H9 (cell line): ENCODE measurements around the gene LENG1. TPM values are rescaled to one million over a fixed set of nuclear protein-coding genes. Genes with fewer than 3 reads are reported as not detected.

Experiments used
- DNase-seq: peaks from one replicate; pipeline ENCODE4 v3.0.0-alpha.2; 2017
- H2AFZ ChIP-seq: one replicate; pipeline ENCODE4 v1.6.1; 2013; ENCODE audit warnings: mild to moderate bottlenecking, low read length, control low read depth, moderate library complexity
- H2AK5ac ChIP-seq: 2 replicates; pipeline ENCODE4 v1.6.1; 2013; ENCODE audit warnings: low read length, control low read depth, mixed read lengths; ENCODE audit not compliant: insufficient read length
- H2BK120ac ChIP-seq: one replicate; pipeline ENCODE4 v1.6.1; 2013; ENCODE audit warnings: low read depth, mild to moderate bottlenecking, low read length, control low read depth, inconsistent platforms; ENCODE audit not compliant: poor library complexity, severe bottlenecking
- H2BK12ac ChIP-seq: 2 replicates; pipeline ENCODE4 v1.6.1; 2013; ENCODE audit warnings: low read length, control low read depth, mixed read lengths, low read depth; ENCODE audit not compliant: insufficient read length
- H2BK15ac ChIP-seq: 2 replicates; pipeline ENCODE4 v1.6.1; 2013; ENCODE audit warnings: low read depth, low read length, control low read depth
- H2BK20ac ChIP-seq: one replicate; pipeline ENCODE4 v1.6.1; 2013; ENCODE audit warnings: low read depth, mild to moderate bottlenecking, low read length, control low read depth, inconsistent platforms; ENCODE audit not compliant: poor library complexity, severe bottlenecking
- H2BK5ac ChIP-seq: 2 replicates; pipeline ENCODE4 v1.6.1; 2013; ENCODE audit warnings: low read length, control low read depth, mixed read lengths; ENCODE audit not compliant: insufficient read length
- H3K14ac ChIP-seq: 2 replicates; pipeline ENCODE4 v1.6.1; 2013; ENCODE audit warnings: low read length, control low read depth; ENCODE audit not compliant: insufficient read depth
- H3K18ac ChIP-seq: 2 replicates; pipeline ENCODE4 v1.6.1; 2013; ENCODE audit warnings: low read depth, mild to moderate bottlenecking, mixed read lengths, low read length, control low read depth; ENCODE audit not compliant: insufficient read length
- H3K23ac ChIP-seq: 2 replicates; pipeline ENCODE4 v1.6.1; 2013; ENCODE audit warnings: low read length, control low read depth, mixed read lengths, low read depth; ENCODE audit not compliant: insufficient read length
- H3K23me2 ChIP-seq: 2 replicates; pipeline ENCODE4 v1.6.1; 2013; ENCODE audit warnings: low read depth, mild to moderate bottlenecking, mixed read lengths, low read length, control low read depth; ENCODE audit not compliant: insufficient read length, poor library complexity, severe bottlenecking
- H3K27ac ChIP-seq: 2 replicates; pipeline ENCODE4 v1.5.1; 2013; ENCODE audit warnings: low read length, control low read depth, mixed read lengths, low read depth; ENCODE audit not compliant: insufficient read length
- H3K27me3 ChIP-seq: 2 replicates; pipeline ENCODE4 v1.6.1; 2013; ENCODE audit warnings: low read length, control low read depth, inconsistent platforms; ENCODE audit not compliant: insufficient read depth
- H3K4ac ChIP-seq: 2 replicates; pipeline ENCODE4 v1.6.1; 2013; ENCODE audit warnings: low read depth, mild to moderate bottlenecking, control low read depth, inconsistent platforms, low read length, moderate library complexity
- H3K4me1 ChIP-seq: 2 replicates; pipeline ENCODE4 v1.6.1; 2013; ENCODE audit warnings: low read length, control low read depth, inconsistent platforms; ENCODE audit not compliant: insufficient read depth
- H3K4me2 ChIP-seq: 2 replicates; pipeline ENCODE4 v1.6.1; 2013; ENCODE audit warnings: low read length, control low read depth, mixed read lengths; ENCODE audit not compliant: insufficient read length, insufficient read depth
- H3K56ac ChIP-seq: 2 replicates; pipeline ENCODE4 v1.6.1; 2013; ENCODE audit warnings: low read depth, mild to moderate bottlenecking, mixed read lengths, low read length, control low read depth; ENCODE audit not compliant: insufficient read length
- H3K79me1 ChIP-seq: 2 replicates; pipeline ENCODE4 v1.6.1; 2013; ENCODE audit warnings: low read depth, mild to moderate bottlenecking, moderate library complexity, low read length, control low read depth, inconsistent platforms; ENCODE audit not compliant: insufficient read depth, poor library complexity, severe bottlenecking
- H3K79me2 ChIP-seq: 2 replicates; pipeline ENCODE4 v1.6.1; 2013; ENCODE audit warnings: low read length, control low read depth, inconsistent platforms; ENCODE audit not compliant: insufficient read depth
- H3K9ac ChIP-seq: 2 replicates; pipeline ENCODE4 v1.6.1; 2013; ENCODE audit warnings: low read length, control low read depth, mixed read lengths; ENCODE audit not compliant: insufficient read length; ENCODE audit errors: extremely low read depth
- H3K9me3 ChIP-seq: one replicate; pipeline ENCODE4 v1.6.1; 2013; ENCODE audit warnings: low read depth, low read length, inconsistent platforms; ENCODE audit not compliant: control insufficient read depth
- H3T11ph ChIP-seq: one replicate; pipeline ENCODE4 v1.6.1; 2013; ENCODE audit warnings: mild to moderate bottlenecking, low read length, control low read depth, inconsistent platforms
- H4K20me1 ChIP-seq: one replicate; pipeline ENCODE4 v1.6.1; 2013; ENCODE audit not compliant: control insufficient read depth, insufficient read length, insufficient read depth
- H4K5ac ChIP-seq: 2 replicates; pipeline ENCODE4 v1.6.1; 2013; ENCODE audit warnings: low read depth, mild to moderate bottlenecking, mixed read lengths, low read length, control low read depth; ENCODE audit not compliant: insufficient read length
- H4K8ac ChIP-seq: replicated peaks from 2 replicates; pipeline ENCODE4 v1.6.1; 2013; ENCODE audit warnings: low read length, control low read depth, mixed read lengths, low read depth; ENCODE audit not compliant: insufficient read length
- H4K91ac ChIP-seq: 2 replicates; pipeline ENCODE4 v1.6.1; 2013; ENCODE audit warnings: low read depth, mild to moderate bottlenecking, moderate library complexity, mixed read lengths, low read length, control low read depth; ENCODE audit not compliant: insufficient read length
- H3K27ac Mint-ChIP-seq, 3 experiments: 2 replicates in 2 of 3; 3 replicates in 1 of 3; pipeline ENCODE4 v1.8.0; 2020 to 2021; ENCODE audit warnings: mixed read lengths in 3 of 3, mild to moderate bottlenecking in 1 of 3, moderate library complexity in 1 of 3
- H3K27me3 Mint-ChIP-seq: 2 replicates; pipeline ENCODE4 v1.8.0; 2021; ENCODE audit warnings: low read depth, mild to moderate bottlenecking, moderate library complexity, mixed read lengths
- H3K36me3 Mint-ChIP-seq, 3 experiments: 2 replicates in 2 of 3; 3 replicates in 1 of 3; pipeline ENCODE4 v1.8.0; 2020 to 2021; ENCODE audit warnings: low read depth in 3 of 3, mixed read lengths in 3 of 3; ENCODE audit not compliant: insufficient read depth in 1 of 3
- H3K4me1 Mint-ChIP-seq, 2 experiments: 2 replicates each; pipeline ENCODE4 v1.8.0; 2020; ENCODE audit warnings: mixed read lengths in 2 of 2
- H3K4me3 Mint-ChIP-seq, 2 experiments: 2 replicates in 1 of 2; 3 replicates in 1 of 2; pipeline ENCODE4 v1.8.0; 2020 to 2021; ENCODE audit warnings: mild to moderate bottlenecking in 2 of 2, mixed read lengths in 2 of 2, moderate library complexity in 1 of 2
- H3K9me3 Mint-ChIP-seq, 2 experiments: 2 replicates in 1 of 2; 3 replicates in 1 of 2; pipeline ENCODE4 v1.8.0; 2020; ENCODE audit warnings: mild to moderate bottlenecking in 2 of 2, mixed read lengths in 2 of 2, moderate library complexity in 1 of 2
- CTCF ChIP-seq: fragments of 200-600 bp; sonication (generic); conservative IDR thresholded peaks from 3 replicates; pipeline ENCODE4 v1.8.0; 2021; ENCODE audit warnings: antibody characterized with exemption, mild to moderate bottlenecking
- WGBS: extraction: QIAGEN DNeasy Blood & Tissue Kit; methylation state at CpG from one replicate; pipeline ENCODE4 v1.1.7; 2013; ENCODE audit warnings: missing lambda C conversion rate, low lambda C conversion rate, mixed read lengths; ENCODE audit not compliant: insufficient read length; ENCODE audit errors: extremely low coverage; 5-methylcytosine and 5-hydroxymethylcytosine counted together
- total RNA-seq: library from RNA; stranded (reverse); gene quantifications from 2 replicates; pipeline ENCODE4 v1.2.1, GENCODE V29; 2021

LENG1 gene
- total RNA-seq, 1 experiment from 2014 or later: 7.1 TPM

DNA sequence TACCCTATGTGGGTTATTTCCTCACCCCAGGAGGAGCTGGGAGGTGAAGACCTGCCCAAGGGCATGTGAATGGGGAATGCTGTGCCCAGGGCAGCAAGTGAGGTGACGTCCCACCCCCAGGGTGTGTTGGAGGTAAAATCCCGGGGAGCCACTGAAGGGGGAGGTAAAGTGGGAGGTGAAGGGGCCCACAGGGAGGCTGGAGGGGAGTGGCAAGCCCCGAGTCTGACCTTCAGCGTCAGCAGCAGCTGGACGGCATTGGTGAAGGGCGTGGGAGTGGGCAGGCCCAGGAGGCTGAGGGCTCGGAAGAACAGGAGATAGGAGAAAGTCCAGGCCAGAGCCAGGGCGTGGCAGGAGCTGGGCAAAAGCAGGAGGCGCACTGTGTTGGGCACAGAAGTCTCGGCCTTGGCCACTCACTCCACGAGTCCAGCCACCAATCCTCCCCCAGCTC, 27.4 kb upstream of the LENG1 start:
- H3K56ac ChIP-seq: no peak overlapping the region
- Mint-ChIP-seq H3K4me1 (peaks cover 8 to 18% of the 10 kb centered on the region in 2 experiments), H3K4me3 (peak overlapping the region; percentile 87 to 93; a peak in 4 of 5 replicates), H3K27ac (peak overlapping the region in 1 of 3 experiments; percentile 52; a peak in 1 of 7 replicates), H3K36me3 (peaks cover 20 to 45% (median 43%) of the 10 kb centered on the region in 3 experiments), H3K9me3 (no peaks in the 10 kb centered on the region), H3K27me3 (no peaks in the 10 kb centered on the region)
- H4K5ac ChIP-seq: no peak overlapping the region
- no peaks in the 10 kb centered on the region for H3K79me1 ChIP-seq
- H3K18ac ChIP-seq: no peak overlapping the region
- no peak overlapping the region for H4K91ac ChIP-seq
- no peak overlapping the region for H3K27ac ChIP-seq
- H3K4me2 ChIP-seq: no peak overlapping the region
- H3K4ac ChIP-seq: no peak overlapping the region
- no peaks in the 10 kb centered on the region for H3K27me3 ChIP-seq
- H3K4me1 ChIP-seq: peaks cover under 1% of the 10 kb centered on the region; the same call in 1 of the 2 replicates
- no peak overlapping the region for H4K8ac ChIP-seq
- no peak overlapping the region for H2BK15ac ChIP-seq
- no peak overlapping the region for H2BK5ac ChIP-seq
- no peak overlapping the region for H3K9ac ChIP-seq
- peaks cover 10% of the 10 kb centered on the region for H3K23me2 ChIP-seq
- peaks cover 3% of the 10 kb centered on the region for H4K20me1 ChIP-seq
- no peak overlapping the region for H3K23ac ChIP-seq
- no peak overlapping the region for H3T11ph ChIP-seq
- no peak for TF ChIP-seq CTCF
- no CpG with 5 or more reads among the region's 11 CpGs for WGBS
- no peak overlapping the region for H2BK120ac ChIP-seq
- H3K79me2 ChIP-seq: no peaks in the 10 kb centered on the region
- H2BK12ac ChIP-seq: no peak overlapping the region
- H2AFZ ChIP-seq: no peak overlapping the region
- H2AK5ac ChIP-seq: no peak overlapping the region
- no peaks in the 10 kb centered on the region for H3K9me3 ChIP-seq
- no peak overlapping the region for H3K14ac ChIP-seq
- no peak overlapping the region for H2BK20ac ChIP-seq
- peak; percentile 22 for DNase-seq
